Activated CD8-positive, alpha-beta memory T cell treated with anti-CD3 and anti-CD28 coated beads for 48 hours (primary cell): ENCODE results near the gene GASK1A.
"Not testable (repeated sequence)": the region's sequence is repeated elsewhere in the genome, so short reads cannot be mapped to it uniquely, and the experiment has no call there.

Experiments used
- DNase-seq, 3 experiments: peaks; one replicate each; pipeline ENCODE4 v3.0.0-alpha.2; 2020; ENCODE audit warnings: low read depth in 2 of 3, low spot score in 2 of 3

The GASK1A gene

DNA sequence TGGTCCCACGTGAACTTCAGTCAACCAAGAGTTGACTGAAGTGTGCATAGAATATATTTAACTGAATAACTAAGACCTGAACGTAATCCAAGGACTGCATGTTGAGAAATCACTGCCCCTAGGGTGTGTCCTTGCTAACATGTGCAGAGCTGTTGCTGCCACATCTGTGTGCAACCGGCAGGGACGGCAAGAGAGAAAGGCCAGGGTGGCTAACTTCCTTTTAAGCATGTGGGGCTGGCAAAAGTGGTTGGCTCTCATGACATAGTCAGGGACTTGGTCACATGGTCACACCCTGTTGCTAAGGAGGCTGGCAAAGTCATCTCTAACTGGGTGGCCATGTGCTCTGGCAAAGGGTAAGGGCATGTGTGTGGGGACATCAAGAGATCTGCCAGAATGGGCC is 52.4 kb downstream of the GASK1A start:
- no peak for DNase-seq

DNA sequence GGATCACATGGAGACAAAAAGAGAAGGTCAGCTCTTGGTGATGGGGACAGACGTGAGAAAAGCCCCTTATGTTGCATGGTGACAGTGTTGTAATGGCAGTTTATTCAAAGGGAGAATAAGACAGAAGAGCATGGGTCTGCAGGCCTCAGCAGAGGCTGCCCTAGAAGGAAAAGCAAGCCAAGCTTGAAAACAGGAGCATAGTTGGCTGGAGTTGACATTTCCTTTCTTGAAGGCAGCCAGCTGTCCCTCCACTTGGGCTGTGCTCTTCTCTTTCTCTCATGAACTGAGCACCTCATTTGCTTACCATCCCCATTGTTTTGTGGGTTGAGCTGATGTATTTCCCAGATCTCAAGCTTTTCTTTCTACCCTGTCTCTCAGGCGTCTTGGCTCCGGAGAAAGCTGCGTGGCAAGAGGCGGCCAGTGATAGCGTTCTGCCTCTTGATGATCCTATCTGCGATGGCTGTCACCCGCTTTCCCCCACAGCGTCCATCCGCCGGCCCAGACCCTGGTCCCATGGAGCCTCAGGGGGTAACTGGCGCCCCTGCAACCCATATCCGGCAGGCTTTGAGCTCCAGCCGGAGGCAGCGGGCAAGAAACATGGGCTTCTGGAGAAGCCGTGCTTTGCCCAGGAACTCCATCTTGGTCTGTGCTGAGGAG is 52.9 kb downstream of the GASK1A start:
- DNase-seq, result no peak

DNA sequence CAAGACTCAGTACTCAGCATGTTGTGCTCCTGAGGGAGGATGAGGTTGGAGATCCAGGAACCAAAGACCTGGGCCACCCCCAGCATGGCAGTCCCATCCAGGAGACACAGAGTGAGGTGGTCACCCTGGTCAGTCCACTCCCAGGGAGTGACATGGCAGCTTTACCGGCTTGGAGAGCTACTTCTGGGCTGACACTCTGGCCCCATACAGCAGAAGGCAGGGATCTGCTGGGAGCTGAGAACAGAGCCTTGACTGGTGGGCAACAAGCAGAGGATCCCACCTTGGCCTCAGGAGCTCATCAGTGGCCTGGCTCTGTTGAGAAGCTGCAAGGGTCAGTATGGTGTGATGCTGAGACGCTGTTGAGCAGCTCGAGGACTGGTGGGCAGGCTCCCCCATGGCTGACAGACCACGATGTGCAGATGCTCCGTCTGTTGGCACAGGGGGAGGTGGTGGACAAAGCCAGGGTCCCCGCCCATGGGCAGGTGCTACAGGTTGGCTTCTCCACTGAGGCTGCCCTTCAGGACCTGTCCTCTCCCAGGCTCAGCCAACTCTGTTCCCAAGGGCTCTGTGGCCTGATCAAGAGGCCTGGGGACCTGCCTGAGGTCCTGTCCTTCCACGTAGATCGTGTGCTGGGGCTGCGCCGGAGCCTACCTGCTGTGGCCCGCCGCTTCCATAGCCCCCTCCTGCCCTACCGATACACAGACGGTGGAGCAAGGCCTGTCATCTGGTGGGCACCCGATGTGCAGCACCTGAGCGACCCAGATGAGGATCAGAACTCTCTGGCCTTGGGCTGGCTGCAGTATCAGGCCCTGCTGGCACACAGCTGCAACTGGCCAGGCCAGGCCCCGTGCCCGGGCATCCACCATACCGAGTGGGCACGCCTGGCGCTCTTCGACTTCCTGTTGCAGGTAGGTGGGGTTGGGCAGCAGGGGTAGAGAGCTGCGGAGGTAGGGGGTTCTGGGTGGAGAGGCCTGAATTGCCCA is 53.8 kb downstream of the GASK1A start:
- DNase-seq, result no peak

DNA sequence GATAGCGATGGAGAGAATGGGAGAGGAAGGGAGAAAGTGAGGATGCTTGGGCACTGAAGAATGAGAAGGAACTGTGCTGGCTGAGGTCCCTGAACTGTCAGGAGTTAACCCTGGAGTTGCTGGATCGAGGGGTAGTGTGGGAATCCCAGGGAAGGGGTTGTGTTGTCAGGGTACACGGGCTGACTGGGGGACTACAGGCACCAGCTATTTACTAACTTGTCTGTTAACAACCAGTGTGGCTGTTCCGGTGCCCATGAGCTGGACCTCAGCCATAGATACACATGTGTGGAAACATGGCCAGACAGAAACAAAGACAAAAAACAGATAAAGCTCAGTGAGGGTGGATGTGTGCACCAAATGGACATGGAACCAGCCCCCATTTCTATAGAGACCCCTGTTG is 55.1 kb downstream of the GASK1A start:
- DNase-seq, result no peak

GRCh38 chr3:43034911-43035310 is 55.8 kb downstream of the GASK1A start:
- DNase-seq, result no peak

DNA sequence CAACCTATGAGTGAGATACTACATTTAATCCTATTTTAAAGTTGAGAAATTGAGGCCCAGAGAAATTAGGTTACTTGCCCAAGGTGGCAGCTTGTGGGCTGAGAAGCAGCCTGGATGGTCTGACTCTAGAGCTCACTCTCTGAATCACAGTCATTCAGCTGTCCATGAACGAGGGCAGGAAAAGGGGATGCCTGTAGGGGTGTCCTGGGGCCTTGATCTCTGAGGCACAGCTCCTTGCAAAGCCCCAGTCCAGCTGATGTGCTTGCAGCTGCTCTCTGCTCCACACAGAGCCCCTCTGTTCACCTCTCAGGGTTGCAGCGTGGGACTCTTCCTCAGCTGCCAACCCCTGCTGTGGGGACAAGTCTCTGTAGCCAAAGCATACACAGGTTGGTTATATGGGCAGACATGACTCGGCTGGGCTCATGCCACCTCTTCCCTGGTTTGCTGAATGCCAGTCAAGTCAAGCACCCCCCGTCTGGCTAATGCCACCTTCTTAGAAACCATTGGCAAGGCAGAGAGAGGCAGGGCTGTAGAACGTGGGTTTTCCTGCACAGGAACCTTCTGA is 56.8 kb downstream of the GASK1A start:
- no peak for DNase-seq

DNA sequence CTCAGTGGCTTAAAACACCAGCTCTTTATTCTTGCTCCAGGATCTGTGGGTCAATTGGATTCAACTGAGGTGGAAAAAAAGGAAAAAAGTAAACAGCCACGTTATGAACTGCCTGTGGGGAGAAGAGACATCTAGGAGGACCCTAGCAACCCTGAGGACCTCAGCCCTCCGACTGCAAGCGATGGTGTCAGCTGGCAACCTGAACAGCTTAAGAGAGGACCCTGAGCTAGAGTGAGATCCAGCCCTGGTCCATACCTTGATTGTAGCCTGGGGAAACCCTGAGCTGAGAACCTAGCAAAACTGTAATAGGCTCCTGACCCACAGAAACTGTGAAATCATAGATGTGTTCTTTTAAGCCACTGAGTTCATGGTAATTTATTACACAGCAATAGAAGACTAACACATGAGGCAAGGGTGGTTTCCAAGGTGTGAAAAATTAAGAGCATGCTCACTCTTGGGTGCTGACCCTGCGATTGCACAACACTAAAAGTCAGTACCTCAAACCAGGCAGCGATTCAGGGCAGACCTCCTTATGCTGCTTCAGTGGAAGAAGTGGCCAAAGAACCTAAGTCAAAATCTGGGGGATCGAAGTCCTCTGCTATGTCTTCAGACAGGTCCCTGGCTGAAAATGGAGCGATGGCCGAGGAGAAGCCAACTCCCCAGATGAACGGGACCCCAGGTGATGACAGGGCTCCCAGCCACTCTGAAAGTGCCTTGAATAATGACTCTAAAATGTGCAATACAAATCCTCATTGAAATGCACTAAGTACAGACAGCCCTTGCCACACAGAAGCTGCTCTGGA is 57.7 kb downstream of the GASK1A start:
- DNase-seq, result no peak

- no peak for DNase-seq
Measured at GRCh38 chr3:43038010-43038409, 58.9 kb downstream of the GASK1A start.

- DNase-seq, result no peak
Measured at GRCh38 chr3:43041517-43041916, 62.4 kb downstream of the GASK1A start.

GRCh38 chr3:43043071-43043766 is 64.1 kb downstream of the GASK1A start:
- DNase-seq, result no peak

- DNase-seq, result no peak
Measured at GRCh38 chr3:43043793-43044192, 64.7 kb downstream of the GASK1A start.

GRCh38 chr3:43045079-43045478 is 66.0 kb downstream of the GASK1A start:
- not testable (repeated sequence) for DNase-seq

GRCh38 chr3:43046583-43046982 is 67.5 kb downstream of the GASK1A start:
- no peak for DNase-seq

DNA sequence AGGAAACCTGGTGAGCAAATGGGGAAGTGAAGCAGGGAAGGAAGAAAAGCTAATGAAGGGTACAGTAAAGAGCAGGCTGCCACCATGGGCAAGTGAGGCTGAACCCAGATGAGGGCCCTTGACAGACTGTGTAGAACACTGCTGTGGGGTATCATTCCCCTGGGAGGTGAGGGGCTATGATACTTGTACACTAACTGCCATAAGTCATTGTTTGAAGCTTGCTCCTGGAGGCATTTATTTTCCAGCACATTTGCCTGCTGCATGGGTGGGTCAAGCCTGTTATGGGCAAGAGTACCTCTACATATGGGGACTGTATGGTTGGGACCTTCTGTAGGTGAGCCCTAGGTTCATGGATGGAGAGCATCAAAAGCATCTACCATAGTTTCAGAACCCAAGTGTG is 69.4 kb downstream of the GASK1A start:
- no peak for DNase-seq

- DNase-seq, result no peak
Measured at GRCh38 chr3:43053291-43053690, 74.2 kb downstream of the GASK1A start.

GRCh38 chr3:43054754-43055153 is 75.6 kb downstream of the GASK1A start:
- DNase-seq, result no peak

DNA sequence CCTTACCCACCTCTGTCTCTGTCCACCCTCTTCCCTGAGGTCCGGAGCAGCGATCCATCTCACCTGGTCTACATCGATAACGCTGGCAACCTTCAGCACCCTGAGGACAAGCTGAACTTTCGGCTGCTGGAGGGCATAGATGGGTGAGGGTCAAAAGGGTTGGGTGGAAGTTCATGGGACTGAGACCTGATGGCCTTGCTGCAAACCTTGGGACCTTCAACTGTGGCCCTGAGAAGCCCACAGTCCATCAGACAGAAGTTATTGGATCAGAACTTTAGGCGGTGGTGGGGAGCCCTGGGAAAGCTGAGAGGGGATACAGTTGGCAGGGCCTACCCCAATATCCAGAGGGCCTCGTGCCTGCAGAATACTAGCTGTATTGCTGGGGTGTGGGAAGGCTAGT is 76.3 kb downstream of the GASK1A start:
- DNase-seq, result no peak

GRCh38 chr3:43055806-43056770 is 77.0 kb downstream of the GASK1A start:
- DNase-seq, result no peak

DNA sequence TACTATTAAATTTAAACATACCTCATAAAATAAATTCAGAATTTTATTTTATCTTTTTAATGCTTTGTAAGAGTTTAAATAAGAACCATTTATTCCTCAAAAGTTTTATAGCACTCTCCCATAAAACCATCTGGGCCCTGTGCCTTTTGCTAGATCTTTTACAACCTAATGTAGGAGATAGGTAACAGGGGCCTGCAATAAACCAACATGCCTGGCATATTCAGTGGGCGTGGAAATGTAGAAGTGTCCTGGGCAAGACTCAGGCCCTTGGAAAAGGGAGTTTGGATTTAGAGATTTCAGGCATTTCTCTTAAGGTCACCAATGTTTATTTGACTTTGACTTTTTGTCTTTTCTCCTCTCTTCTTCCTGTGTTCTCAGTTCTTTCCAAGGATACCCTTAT is 80.3 kb downstream of the GASK1A start:
- no peak for DNase-seq
